Measurements from ENCODE around the gene NTNG1. TPM values are rescaled to one million over a fixed set of nuclear protein-coding genes. Genes with fewer than 3 reads are reported as not detected.

The NTNG1 gene
- total RNA-seq, 3 donors from 2014 or later (not counting 1 experiment from before 2014, with no cell fraction given): 0.58 TPM; not detected in 2

DNA sequence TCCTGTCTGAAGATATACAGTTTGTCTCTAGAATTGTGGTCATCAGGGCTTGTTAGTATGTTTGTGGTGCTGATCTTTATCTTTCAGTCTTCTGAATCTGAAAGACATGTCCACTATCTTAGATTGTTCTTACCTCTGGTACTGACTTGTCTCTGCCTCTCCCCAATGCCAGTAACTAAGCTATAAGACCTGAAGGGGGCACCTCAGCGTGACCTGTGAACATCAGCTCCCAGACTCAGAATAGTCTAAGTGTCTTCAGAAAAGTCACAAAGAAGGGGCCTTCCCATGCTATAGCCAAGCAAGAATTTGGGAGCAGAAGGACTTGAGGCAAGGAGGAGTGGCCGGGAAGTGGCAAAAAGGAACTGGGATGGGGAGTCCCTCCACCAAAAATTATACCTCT, 178.1 kb downstream of the NTNG1 start:
- WGBS (ENCODE audit: insufficient coverage): 85% methylated on average over 2 of the region's 2 CpGs

DNA sequence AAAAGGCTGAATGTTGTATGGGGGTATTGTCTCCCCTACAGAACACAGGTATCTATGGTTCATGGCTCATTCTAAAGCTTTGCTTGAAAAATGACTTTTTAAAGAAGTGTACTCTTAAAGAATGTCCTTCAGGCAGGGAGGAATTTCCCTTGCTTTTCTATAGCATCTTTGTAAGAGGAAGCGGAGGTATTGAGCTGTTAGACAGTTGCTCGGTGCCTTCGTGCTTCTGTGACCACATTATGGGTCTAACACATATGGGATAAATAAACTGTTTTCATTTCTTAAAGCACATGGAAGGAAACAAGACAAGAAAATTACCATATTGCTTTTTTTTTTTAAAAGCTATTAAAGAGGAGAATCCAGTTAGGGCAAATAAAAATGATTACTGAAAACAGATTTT, 182.9 kb downstream of the NTNG1 start:
- Histone ChIP-seq H3K27ac (ENCODE audit: low read length) (no peak overlapping the region), H3K9me3 (ENCODE audit: control insufficient read depth, insufficient read depth, low read length) (no peaks in the 10 kb centered on the region), H3K4me3 (ENCODE audit: low read length) (no peak overlapping the region), H3K36me3 (ENCODE audit: control insufficient read depth, insufficient read depth, low read length) (no peaks in the 10 kb centered on the region), H3K4me1 (ENCODE audit: control insufficient read depth, insufficient read depth, low read length) (no peaks in the 10 kb centered on the region), H3K27me3 (ENCODE audit: control insufficient read depth, insufficient read depth, low read length) (no peaks in the 10 kb centered on the region)
- no peaks in the 10 kb centered on the region for H3K9me3 Mint-ChIP-seq
- intact Hi-C loops (cut with micrococcal nuclease): no loop called here
- peaks cover 0 to 2% of the 10 kb centered on the region in 2 donors for H3K27me3 Mint-ChIP-seq (ENCODE audit: low read depth in 2 of 2)
- H3K4me1 Mint-ChIP-seq: no peaks in the 10 kb centered on the region
- no peak for DNase-seq
- H3K36me3 Mint-ChIP-seq: no peaks in the 10 kb centered on the region
- ATAC-seq: no peak
- H3K4me3 Mint-ChIP-seq: no peak overlapping the region
- TF ChIP-seq, protein P1, sequence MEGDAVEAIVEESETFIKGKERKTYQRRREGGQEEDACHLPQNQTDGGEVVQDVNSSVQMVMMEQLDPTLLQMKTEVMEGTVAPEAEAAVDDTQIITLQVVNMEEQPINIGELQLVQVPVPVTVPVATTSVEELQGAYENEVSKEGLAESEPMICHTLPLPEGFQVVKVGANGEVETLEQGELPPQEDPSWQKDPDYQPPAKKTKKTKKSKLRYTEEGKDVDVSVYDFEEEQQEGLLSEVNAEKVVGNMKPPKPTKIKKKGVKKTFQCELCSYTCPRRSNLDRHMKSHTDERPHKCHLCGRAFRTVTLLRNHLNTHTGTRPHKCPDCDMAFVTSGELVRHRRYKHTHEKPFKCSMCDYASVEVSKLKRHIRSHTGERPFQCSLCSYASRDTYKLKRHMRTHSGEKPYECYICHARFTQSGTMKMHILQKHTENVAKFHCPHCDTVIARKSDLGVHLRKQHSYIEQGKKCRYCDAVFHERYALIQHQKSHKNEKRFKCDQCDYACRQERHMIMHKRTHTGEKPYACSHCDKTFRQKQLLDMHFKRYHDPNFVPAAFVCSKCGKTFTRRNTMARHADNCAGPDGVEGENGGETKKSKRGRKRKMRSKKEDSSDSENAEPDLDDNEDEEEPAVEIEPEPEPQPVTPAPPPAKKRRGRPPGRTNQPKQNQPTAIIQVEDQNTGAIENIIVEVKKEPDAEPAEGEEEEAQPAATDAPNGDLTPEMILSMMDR (IDR thresholded peaks at IDR 0.05): no peak
- WGBS (ENCODE audit: insufficient coverage): 60% methylated on average over 3 of the region's 3 CpGs
- H3K27ac Mint-ChIP-seq: no peak overlapping the region

More for the DNA sequence above, 178.1 kb downstream of the NTNG1 start:
- no peaks in the 10 kb centered on the region for H3K27me3 ChIP-seq (ENCODE audit: control insufficient read depth, insufficient read depth, low read length)
- H3K27ac ChIP-seq (ENCODE audit: low read length): no peak overlapping the region
- Mint-ChIP-seq H3K27me3 (ENCODE audit: low read depth in 2 of 2) (peaks cover 0 to 5% of the 10 kb centered on the region in 2 donors), H3K4me1 (no peaks in the 10 kb centered on the region), H3K9me3 (no peaks in the 10 kb centered on the region), H3K4me3 (no peak overlapping the region), H3K27ac (no peak overlapping the region), H3K36me3 (no peaks in the 10 kb centered on the region)
- no peak overlapping the region for H3K4me3 ChIP-seq (ENCODE audit: low read length)
- no peak for DNase-seq
- no peak for ATAC-seq
- no peaks in the 10 kb centered on the region for H3K4me1 ChIP-seq (ENCODE audit: control insufficient read depth, insufficient read depth, low read length)
- H3K36me3 ChIP-seq (ENCODE audit: control insufficient read depth, insufficient read depth, low read length): no peaks in the 10 kb centered on the region
- H3K9me3 ChIP-seq (ENCODE audit: control insufficient read depth, insufficient read depth, low read length): no peaks in the 10 kb centered on the region
- intact Hi-C loops (cut with micrococcal nuclease): no loop called here
- TF ChIP-seq, protein P1 (IDR thresholded peaks at IDR 0.05): no peak

DNA sequence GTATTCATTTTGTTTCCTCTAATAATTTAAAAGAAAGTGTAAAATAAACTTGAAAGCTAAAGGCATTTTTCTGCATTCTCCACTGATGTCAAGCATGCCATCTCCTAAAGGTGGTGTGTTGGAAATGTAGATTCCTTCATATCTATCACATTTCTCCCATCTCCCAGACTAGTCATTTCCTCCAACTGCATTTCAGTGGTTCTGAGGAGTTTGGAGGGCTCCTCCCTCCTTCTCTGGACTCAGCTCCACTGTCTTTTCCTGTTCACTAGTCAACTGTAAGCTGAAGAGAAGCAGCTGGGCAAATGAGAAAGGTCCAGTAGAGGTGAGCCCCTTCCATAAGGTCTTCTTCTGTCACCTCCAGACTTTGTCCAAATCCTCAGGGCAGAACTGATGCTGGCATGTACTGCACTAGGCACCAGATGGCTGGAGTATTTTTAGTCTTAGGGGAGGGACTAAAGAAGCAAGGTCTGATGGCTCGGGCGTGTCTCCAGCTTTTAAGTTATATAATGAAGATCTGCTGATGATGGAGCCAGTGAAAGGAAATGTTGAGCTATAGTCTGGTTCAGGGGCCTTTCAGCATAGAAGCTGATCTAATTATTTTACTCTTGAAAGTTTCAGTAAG, 186.1 kb downstream of the NTNG1 start:
- no peak overlapping the region for H3K4me3 Mint-ChIP-seq
- no peak for ATAC-seq
- intact Hi-C loops (cut with micrococcal nuclease): no loop called here
- WGBS (ENCODE audit: insufficient coverage): 73% methylated on average over 2 of the region's 2 CpGs
- no peaks in the 10 kb centered on the region for H3K36me3 Mint-ChIP-seq
- H3K36me3 ChIP-seq (ENCODE audit: control insufficient read depth, insufficient read depth, low read length): no peaks in the 10 kb centered on the region
- H3K9me3 ChIP-seq (ENCODE audit: control insufficient read depth, insufficient read depth, low read length): no peaks in the 10 kb centered on the region
- H3K4me1 ChIP-seq (ENCODE audit: control insufficient read depth, insufficient read depth, low read length): no peaks in the 10 kb centered on the region
- DNase-seq: no peak
- TF ChIP-seq, protein P1 (IDR thresholded peaks at IDR 0.05): no peak
- no peak overlapping the region for H3K27ac Mint-ChIP-seq
- H3K9me3 Mint-ChIP-seq: no peaks in the 10 kb centered on the region
- no peak overlapping the region for H3K4me3 ChIP-seq (ENCODE audit: low read length)
- no peaks in the 10 kb centered on the region for H3K4me1 Mint-ChIP-seq
- H3K27ac ChIP-seq (ENCODE audit: low read length): no peak overlapping the region
- H3K27me3 ChIP-seq (ENCODE audit: control insufficient read depth, insufficient read depth, low read length): no peaks in the 10 kb centered on the region
- H3K27me3 Mint-ChIP-seq (ENCODE audit: low read depth in 2 of 2): peaks cover 2 to 17% of the 10 kb centered on the region in 2 donors

DNA sequence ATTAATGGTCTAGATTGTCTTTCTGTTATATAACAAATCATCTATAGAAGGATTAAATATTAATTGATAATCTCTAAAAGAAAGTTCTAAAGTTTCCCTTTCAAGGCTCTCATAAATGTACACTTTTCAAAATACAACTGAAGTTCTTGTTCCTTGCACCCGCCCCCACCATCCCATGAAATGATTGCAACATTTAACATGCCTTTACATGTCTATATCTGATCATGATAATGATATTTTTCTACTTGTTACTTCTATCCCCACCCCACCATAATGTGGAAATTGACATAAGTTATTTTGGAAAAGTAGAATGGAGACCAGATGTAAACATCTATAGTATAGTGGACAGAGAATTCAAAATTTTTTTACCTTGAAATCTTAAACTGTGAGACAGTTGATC, 186.6 kb downstream of the NTNG1 start:
- Histone ChIP-seq H3K4me3 (ENCODE audit: low read length) (no peak overlapping the region), H3K27ac (ENCODE audit: low read length) (no peak overlapping the region), H3K9me3 (ENCODE audit: control insufficient read depth, insufficient read depth, low read length) (no peaks in the 10 kb centered on the region), H3K36me3 (ENCODE audit: control insufficient read depth, insufficient read depth, low read length) (no peaks in the 10 kb centered on the region), H3K4me1 (ENCODE audit: control insufficient read depth, insufficient read depth, low read length) (no peaks in the 10 kb centered on the region), H3K27me3 (ENCODE audit: control insufficient read depth, insufficient read depth, low read length) (peaks cover 2% of the 10 kb centered on the region)
- Mint-ChIP-seq H3K27me3 (ENCODE audit: low read depth in 2 of 2) (peaks cover 2 to 17% of the 10 kb centered on the region in 2 donors), H3K27ac (no peak overlapping the region), H3K9me3 (no peaks in the 10 kb centered on the region), H3K4me1 (no peaks in the 10 kb centered on the region), H3K4me3 (no peak overlapping the region), H3K36me3 (no peaks in the 10 kb centered on the region)
- WGBS (ENCODE audit: insufficient coverage): 100% methylated on average over 1 of the region's 1 CpG
- ATAC-seq (no peak), DNase-seq (no peak)
- intact Hi-C loops (cut with micrococcal nuclease): no loop called here
- TF ChIP-seq, protein P1 (IDR thresholded peaks at IDR 0.05): no peak
